Loucy (cell line): ENCODE results near the gene CCL5.

Experiments used
- EZH2phosphoT487 ChIP-seq: fragments of 200-600 bp; IDR thresholded peaks from 2 replicates; pipeline ENCODE4 v1.6.1; 2018; ENCODE audit warnings: antibody characterized with exemption, mild to moderate bottlenecking, moderate library complexity, borderline replicate concordance
- TF ChIP-seq, protein P1 (sequence below): fragments of 200-600 bp; sonication (generic); conservative IDR thresholded peaks from 2 replicates; pipeline ENCODE4 v1.5.1; 2014; ENCODE audit warnings: mild to moderate bottlenecking, antibody characterized with exemption, low read length

GRCh38 chr17:35841101-35841500, 39.1 kb downstream of the CCL5 start:
- TF ChIP-seq, protein P1, sequence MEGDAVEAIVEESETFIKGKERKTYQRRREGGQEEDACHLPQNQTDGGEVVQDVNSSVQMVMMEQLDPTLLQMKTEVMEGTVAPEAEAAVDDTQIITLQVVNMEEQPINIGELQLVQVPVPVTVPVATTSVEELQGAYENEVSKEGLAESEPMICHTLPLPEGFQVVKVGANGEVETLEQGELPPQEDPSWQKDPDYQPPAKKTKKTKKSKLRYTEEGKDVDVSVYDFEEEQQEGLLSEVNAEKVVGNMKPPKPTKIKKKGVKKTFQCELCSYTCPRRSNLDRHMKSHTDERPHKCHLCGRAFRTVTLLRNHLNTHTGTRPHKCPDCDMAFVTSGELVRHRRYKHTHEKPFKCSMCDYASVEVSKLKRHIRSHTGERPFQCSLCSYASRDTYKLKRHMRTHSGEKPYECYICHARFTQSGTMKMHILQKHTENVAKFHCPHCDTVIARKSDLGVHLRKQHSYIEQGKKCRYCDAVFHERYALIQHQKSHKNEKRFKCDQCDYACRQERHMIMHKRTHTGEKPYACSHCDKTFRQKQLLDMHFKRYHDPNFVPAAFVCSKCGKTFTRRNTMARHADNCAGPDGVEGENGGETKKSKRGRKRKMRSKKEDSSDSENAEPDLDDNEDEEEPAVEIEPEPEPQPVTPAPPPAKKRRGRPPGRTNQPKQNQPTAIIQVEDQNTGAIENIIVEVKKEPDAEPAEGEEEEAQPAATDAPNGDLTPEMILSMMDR = no peak
- no peak for TF ChIP-seq EZH2phosphoT487
